ENCODE results near the gene TCEA2. TPM values are rescaled to one million over a fixed set of nuclear protein-coding genes. Genes with fewer than 3 reads are reported as not detected.

The TCEA2 gene
- total and polyA plus RNA-seq, 4 experiments from 2014 or later, result 24.6 to 45.9 (median 35.6) TPM

DNA sequence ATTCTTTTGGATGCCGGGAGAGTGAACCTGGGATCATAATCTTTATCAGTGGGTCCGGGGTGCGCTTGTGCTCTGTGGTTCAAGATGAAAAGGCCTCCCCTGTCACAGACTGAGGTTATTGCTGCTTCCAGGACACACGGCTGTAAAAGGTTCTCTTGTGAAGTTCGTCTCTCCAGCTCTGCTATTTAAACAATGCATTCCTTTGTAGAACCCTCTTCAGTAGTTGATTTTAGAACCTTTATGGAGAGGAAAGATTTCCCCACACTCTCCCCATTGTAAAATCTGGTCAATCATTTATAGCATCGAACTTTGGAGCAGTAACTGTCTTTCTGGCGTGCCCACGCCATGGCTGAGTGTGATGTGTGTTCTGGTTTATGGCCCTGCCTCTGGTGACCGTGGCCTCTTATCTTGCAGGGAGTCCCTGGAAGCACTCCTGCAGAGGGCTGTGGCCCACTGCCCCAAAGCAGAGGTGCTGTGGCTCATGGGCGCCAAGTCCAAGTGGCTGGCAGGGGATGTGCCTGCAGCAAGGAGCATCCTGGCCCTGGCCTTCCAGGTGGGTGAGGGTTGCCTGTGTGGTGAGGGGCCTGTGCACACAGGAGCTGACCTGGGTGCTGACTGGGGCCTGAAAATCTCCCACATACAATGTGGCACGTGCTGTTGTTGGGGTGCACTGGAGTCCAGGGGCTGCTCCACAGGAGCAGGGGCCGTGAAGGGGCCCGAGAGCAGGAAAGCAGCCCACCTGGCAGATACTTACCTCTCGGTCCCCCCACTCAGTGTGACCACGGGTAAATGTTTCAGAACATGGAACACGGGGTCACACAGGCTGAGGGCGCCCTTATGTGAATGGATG is 38.6 kb upstream of the TCEA2 start:
- H3K27ac ChIP-seq (ENCODE audit: low read depth, low read length), result no peak overlapping the region
- peaks cover 0 to 2% (median 0%) of the 10 kb centered on the region in 8 donors for H3K9me3 Mint-ChIP-seq
- intact Hi-C loops (cut with micrococcal nuclease), result no loop called here
- no peaks in the 10 kb centered on the region for H3K4me1 ChIP-seq (ENCODE audit: insufficient read depth, low read length)
- H3K4me3 ChIP-seq (ENCODE audit: low read length in 2 of 2), result no peak overlapping the region
- ChIA-PET CTCF (ENCODE audit: partially characterized antibody) (interaction anchor here (0.7 to 1.6 kb wide), 2 partner anchors 14 to 15 kb away, joined by 3 to 4 read pairs; no protein-coding TSS in a partner anchor), POLR2A (ENCODE audit: partially characterized antibody) (interaction anchor here (1.3 kb wide), 1 partner anchor 9 kb away, joined by 6 read pairs; no protein-coding TSS in a partner anchor)
- H3K4me3 Mint-ChIP-seq, result no peak overlapping the region
- H3K36me3 Mint-ChIP-seq, result peaks cover 71 to 72% of the 10 kb centered on the region in 2 donors
- peaks cover 0 to 5% (median 0%) of the 10 kb centered on the region in 4 donors for H3K4me1 Mint-ChIP-seq
- H3K36me3 ChIP-seq (ENCODE audit: insufficient read depth, low read length), result peaks cover 80% of the 10 kb centered on the region
- H3K27ac Mint-ChIP-seq, result no peak overlapping the region
- H3K27me3 ChIP-seq (ENCODE audit: insufficient read depth, low read length), result no peaks in the 10 kb centered on the region
- H3K9me3 ChIP-seq (ENCODE audit: control insufficient read depth in 1 of 2, low read length in 2 of 2), result no peaks in the 10 kb centered on the region
- no peak for DNase-seq
- no peaks in the 10 kb centered on the region for H3K27me3 Mint-ChIP-seq

- H3K4me3 Mint-ChIP-seq, result no peak overlapping the region
- peak overlapping the region in 1 of 7 donors; percentile 7 for H3K27ac Mint-ChIP-seq
- H3K27ac ChIP-seq (ENCODE audit: low read depth, low read length), result no peak overlapping the region
- ChIA-PET POLR2A (ENCODE audit: partially characterized antibody) (no interaction called here), CTCF (ENCODE audit: partially characterized antibody) (interaction anchor here (0.7 kb wide), 1 partner anchor 14 kb away, joined by 3 read pairs; no protein-coding TSS in a partner anchor)
- intact Hi-C loops (cut with micrococcal nuclease), result no loop called here
- no peaks in the 10 kb centered on the region for H3K27me3 Mint-ChIP-seq
- no peak overlapping the region for H3K4me3 ChIP-seq (ENCODE audit: low read length in 2 of 2)
- H3K9me3 ChIP-seq (ENCODE audit: control insufficient read depth in 1 of 2, low read length in 2 of 2), result no peaks in the 10 kb centered on the region
- H3K36me3 Mint-ChIP-seq, result peaks cover 71 to 74% of the 10 kb centered on the region in 2 donors
- peaks cover 0 to 2% (median 0%) of the 10 kb centered on the region in 8 donors for H3K9me3 Mint-ChIP-seq
- H3K27me3 ChIP-seq (ENCODE audit: insufficient read depth, low read length), result no peaks in the 10 kb centered on the region
- DNase-seq, result no peak
- no peaks in the 10 kb centered on the region for H3K4me1 ChIP-seq (ENCODE audit: insufficient read depth, low read length)
- H3K36me3 ChIP-seq (ENCODE audit: insufficient read depth, low read length), result peaks cover 83% of the 10 kb centered on the region
- peaks cover 0 to 4% (median 0%) of the 10 kb centered on the region in 4 donors for H3K4me1 Mint-ChIP-seq
These were observed 37.7 kb upstream of the TCEA2 start for GRCh38 chr20:64025101-64025825.

DNA sequence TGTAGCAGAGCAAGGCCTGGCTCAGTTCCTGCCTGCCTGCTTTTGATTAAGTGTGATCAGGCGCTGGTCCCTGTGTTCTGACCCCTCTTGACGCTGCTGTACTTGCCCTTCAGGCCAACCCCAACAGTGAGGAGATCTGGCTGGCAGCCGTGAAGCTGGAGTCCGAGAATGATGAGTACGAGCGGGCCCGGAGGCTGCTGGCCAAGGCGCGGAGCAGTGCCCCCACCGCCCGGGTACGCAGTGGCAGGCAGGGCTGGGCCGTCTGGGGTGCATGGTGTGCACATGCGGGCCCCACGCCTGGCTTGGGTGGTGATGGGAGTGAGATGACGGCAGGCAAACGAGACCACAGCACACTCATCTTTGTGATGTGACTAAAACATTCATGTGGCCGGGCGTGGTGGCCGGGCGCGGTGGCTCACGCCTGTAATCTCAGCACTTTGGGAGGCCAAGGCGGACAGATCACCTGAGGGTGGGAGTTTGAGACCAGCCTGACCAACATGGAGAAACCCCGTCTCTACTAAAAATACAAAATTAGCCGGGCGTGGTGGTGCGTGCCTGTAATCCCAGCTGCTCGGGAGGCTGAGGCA is 37.1 kb upstream of the TCEA2 start:
- peaks cover 76 to 81% of the 10 kb centered on the region in 2 donors for H3K36me3 Mint-ChIP-seq
- POLR2A ChIA-PET (ENCODE audit: partially characterized antibody), result interaction anchor here (1.1 to 3.0 kb wide), 2 partner anchors 13 to 41 kb away, joined by 3 to 11 read pairs; no protein-coding TSS in a partner anchor
- no peak overlapping the region for H3K4me3 Mint-ChIP-seq
- no peak for DNase-seq
- peaks cover 87% of the 10 kb centered on the region for H3K36me3 ChIP-seq (ENCODE audit: insufficient read depth, low read length)
- H3K9me3 ChIP-seq (ENCODE audit: control insufficient read depth in 1 of 2, low read length in 2 of 2), result no peaks in the 10 kb centered on the region
- intact Hi-C loops (cut with micrococcal nuclease), result no loop called here
- H3K4me1 ChIP-seq (ENCODE audit: insufficient read depth, low read length), result no peaks in the 10 kb centered on the region
- H3K27me3 ChIP-seq (ENCODE audit: insufficient read depth, low read length), result no peaks in the 10 kb centered on the region
- H3K9me3 Mint-ChIP-seq, result peaks cover 0 to 2% (median 0%) of the 10 kb centered on the region in 8 donors
- no peaks in the 10 kb centered on the region for H3K27me3 Mint-ChIP-seq
- H3K4me3 ChIP-seq (ENCODE audit: low read length in 2 of 2), result no peak overlapping the region
- no peak overlapping the region for H3K27ac ChIP-seq (ENCODE audit: low read depth, low read length)
- peaks cover 0 to 4% (median 0%) of the 10 kb centered on the region in 4 donors for H3K4me1 Mint-ChIP-seq
- H3K27ac Mint-ChIP-seq, result peak overlapping the region in 1 of 7 donors; percentile 7
- CTCF ChIA-PET (ENCODE audit: partially characterized antibody), result interaction anchor here (1.0 to 2.1 kb wide), 2 partner anchors 13 to 46 kb away, joined by 4 to 11 read pairs; partner anchors contain the start of gene PRPF6

DNA sequence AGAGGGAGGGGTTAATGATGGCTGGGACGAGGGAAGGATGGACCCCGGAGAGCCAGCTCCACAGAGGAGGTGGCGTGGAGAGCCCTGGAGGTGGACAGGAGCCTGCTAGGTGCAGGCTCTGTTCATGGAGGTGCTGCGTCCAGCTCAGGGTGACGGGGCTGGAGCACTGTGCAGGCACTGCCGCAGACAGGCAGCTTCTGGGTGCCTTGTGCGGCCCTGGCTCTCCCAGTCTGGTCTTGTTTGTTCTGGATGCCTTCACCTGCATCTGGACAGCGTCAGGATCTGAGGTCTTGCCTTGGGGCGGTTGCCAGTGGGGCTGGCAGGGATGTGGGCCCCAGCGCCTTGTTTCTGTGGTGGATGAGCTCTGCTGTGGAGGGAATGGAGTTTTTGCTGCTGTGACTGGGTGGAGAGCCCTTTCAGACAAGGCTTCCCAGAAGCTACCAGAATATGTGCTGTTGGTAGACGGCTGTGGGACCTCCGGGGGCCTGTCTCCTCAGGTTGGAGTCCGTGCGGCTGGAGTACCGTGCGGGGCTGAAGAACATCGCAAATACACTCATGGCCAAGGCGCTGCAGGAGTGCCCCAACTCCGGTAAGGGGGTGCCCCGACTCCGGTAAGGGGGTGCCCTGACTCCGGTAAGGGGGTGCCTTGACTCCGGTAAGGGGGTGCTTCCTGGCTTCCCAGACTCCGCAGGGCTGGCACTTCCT is 34.9 kb upstream of the TCEA2 start:
- Mint-ChIP-seq H3K4me1 (no peaks in the 10 kb centered on the region), H3K36me3 (peaks cover 73 to 77% of the 10 kb centered on the region in 2 donors), H3K9me3 (peaks cover 0 to 2% (median 0%) of the 10 kb centered on the region in 8 donors), H3K27me3 (no peaks in the 10 kb centered on the region), H3K27ac (peak overlapping the region in 2 of 7 donors; percentile 5 to 35), H3K4me3 (no peak overlapping the region)
- no peaks in the 10 kb centered on the region for H3K27me3 ChIP-seq (ENCODE audit: insufficient read depth, low read length)
- no peaks in the 10 kb centered on the region for H3K9me3 ChIP-seq (ENCODE audit: control insufficient read depth in 1 of 2, low read length in 2 of 2)
- POLR2A ChIA-PET (ENCODE audit: partially characterized antibody), result interaction anchor here (1.2 to 3.0 kb wide), 3 partner anchors 10 to 47 kb away, joined by 3 to 11 read pairs (median 4); partner anchors contain the start of gene PRPF6
- H3K27ac ChIP-seq (ENCODE audit: low read depth, low read length), result no peak overlapping the region
- no peaks in the 10 kb centered on the region for H3K4me1 ChIP-seq (ENCODE audit: insufficient read depth, low read length)
- DNase-seq, result no peak
- CTCF ChIA-PET (ENCODE audit: partially characterized antibody), result interaction anchor here (2.1 kb wide), 1 partner anchor 10 kb away, joined by 11 read pairs; no protein-coding TSS in a partner anchor
- H3K36me3 ChIP-seq (ENCODE audit: insufficient read depth, low read length), result peaks cover 83% of the 10 kb centered on the region
- intact Hi-C loops (cut with micrococcal nuclease), result no loop called here
- no peak overlapping the region for H3K4me3 ChIP-seq (ENCODE audit: low read length in 2 of 2)

DNA sequence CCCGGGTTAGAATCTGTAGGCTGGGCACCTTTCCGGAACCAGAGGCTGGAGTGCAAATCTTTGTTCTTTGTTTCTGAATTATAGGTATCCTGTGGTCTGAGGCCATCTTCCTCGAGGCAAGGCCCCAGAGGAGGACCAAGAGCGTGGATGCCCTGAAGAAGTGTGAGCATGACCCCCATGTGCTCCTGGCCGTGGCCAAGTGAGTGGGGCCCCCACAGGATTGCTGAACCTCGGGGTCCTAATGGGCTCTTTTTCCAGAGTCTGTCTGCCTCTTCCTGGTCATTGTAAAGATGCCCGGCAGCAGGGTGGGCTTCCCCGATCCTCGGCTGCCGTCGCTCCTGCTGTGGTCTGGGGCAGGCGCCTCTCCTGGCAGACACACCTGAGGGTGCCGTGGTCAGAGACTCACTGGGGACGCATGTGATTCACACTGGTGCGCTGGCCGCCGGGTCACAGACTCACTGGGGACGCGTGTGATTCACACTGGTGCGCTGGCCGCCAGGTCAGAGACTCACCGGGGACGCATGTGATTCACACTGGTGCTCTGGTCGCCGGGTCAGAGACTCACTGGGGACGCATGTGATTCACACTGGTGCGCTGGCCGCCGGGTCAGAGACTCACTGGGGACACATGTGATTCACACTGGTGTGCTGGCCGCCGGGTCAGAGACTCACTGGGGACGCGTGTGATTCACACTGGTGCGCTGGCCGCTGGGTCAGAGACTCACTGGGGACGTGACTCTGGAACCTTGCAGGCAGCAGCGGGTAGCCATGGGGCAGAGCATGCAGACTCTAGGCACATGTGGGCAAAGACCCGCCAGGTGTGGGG is 33.5 kb upstream of the TCEA2 start:
- peaks cover 69% of the 10 kb centered on the region for H3K36me3 ChIP-seq (ENCODE audit: insufficient read depth, low read length)
- no peak overlapping the region for H3K27ac Mint-ChIP-seq
- peaks cover 9% of the 10 kb centered on the region for H3K4me1 ChIP-seq (ENCODE audit: insufficient read depth, low read length)
- H3K4me3 Mint-ChIP-seq, result peak overlapping the region in 1 of 8 donors; percentile 20
- H3K27me3 Mint-ChIP-seq, result no peaks in the 10 kb centered on the region
- DNase-seq, result no peak
- no peaks in the 10 kb centered on the region for H3K9me3 Mint-ChIP-seq
- POLR2A ChIA-PET (ENCODE audit: partially characterized antibody), result no interaction called here
- H3K27ac ChIP-seq (ENCODE audit: low read depth, low read length), result no peak overlapping the region
- no peaks in the 10 kb centered on the region for H3K27me3 ChIP-seq (ENCODE audit: insufficient read depth, low read length)
- no peaks in the 10 kb centered on the region for H3K9me3 ChIP-seq (ENCODE audit: control insufficient read depth in 1 of 2, low read length in 2 of 2)
- H3K36me3 Mint-ChIP-seq, result peaks cover 60 to 70% of the 10 kb centered on the region in 2 donors
- peaks cover 2 to 10% (median 7%) of the 10 kb centered on the region in 4 donors for H3K4me1 Mint-ChIP-seq
- no peak overlapping the region for H3K4me3 ChIP-seq (ENCODE audit: low read length in 2 of 2)
- intact Hi-C loops (cut with micrococcal nuclease), result no loop called here
- CTCF ChIA-PET (ENCODE audit: partially characterized antibody), result no interaction called here
